ENCODE measurements around the gene ICAM1. TPM values are rescaled to one million over a fixed set of nuclear protein-coding genes. Genes with fewer than 3 reads are reported as not detected.

ICAM1 gene
- total RNA-seq, 1 donor from 2014 or later, result 0.80 TPM

GRCh38 chr19:10269333-10270179 lies 1.4 kb upstream of the ICAM1 start:
- peak overlapping the region; percentile 74 for H2AFZ ChIP-seq (replicated peaks)
- peak overlapping the region; percentile 34 for H3K4me3 ChIP-seq
- H3K4me3 Mint-ChIP-seq, result peak overlapping the region; percentile 68

GRCh38 chr19:10270180-10270615 lies 722 bp upstream of the ICAM1 start:
- Histone ChIP-seq H3K9ac (no peak overlapping the region), H3K9me3 (ENCODE audit: low read depth) (no peaks in the 10 kb centered on the region), H2AFZ (replicated peaks) (peak overlapping the region; percentile 74), H3K4me1 (no peaks in the 10 kb centered on the region), H3K36me3 (no peaks in the 10 kb centered on the region), H4K20me1 (ENCODE audit: low read depth) (no peaks in the 10 kb centered on the region), H3F3A (ENCODE audit: low read depth) (peaks cover 18% of the 10 kb centered on the region), H3K79me2 (ENCODE audit: low read depth) (no peaks in the 10 kb centered on the region), H3K4me3 (peak overlapping the region; percentile 33), H3K4me2 (peak overlapping the region; percentile 64), H3K27ac (no peak overlapping the region), H3K27me3 (peaks cover 61% of the 10 kb centered on the region)
- Mint-ChIP-seq H3K4me1 (no peaks in the 10 kb centered on the region), H3K36me3 (no peaks in the 10 kb centered on the region), H3K9me3 (no peaks in the 10 kb centered on the region), H3K27ac (no peak overlapping the region), H3K27me3 (ENCODE audit: insufficient read depth, low read depth) (peaks cover 33% of the 10 kb centered on the region), H3K4me3 (no peak overlapping the region)
- DNase-seq (ENCODE audit: low spot score), result peak; percentile 20
- TF ChIP-seq, protein P1, sequence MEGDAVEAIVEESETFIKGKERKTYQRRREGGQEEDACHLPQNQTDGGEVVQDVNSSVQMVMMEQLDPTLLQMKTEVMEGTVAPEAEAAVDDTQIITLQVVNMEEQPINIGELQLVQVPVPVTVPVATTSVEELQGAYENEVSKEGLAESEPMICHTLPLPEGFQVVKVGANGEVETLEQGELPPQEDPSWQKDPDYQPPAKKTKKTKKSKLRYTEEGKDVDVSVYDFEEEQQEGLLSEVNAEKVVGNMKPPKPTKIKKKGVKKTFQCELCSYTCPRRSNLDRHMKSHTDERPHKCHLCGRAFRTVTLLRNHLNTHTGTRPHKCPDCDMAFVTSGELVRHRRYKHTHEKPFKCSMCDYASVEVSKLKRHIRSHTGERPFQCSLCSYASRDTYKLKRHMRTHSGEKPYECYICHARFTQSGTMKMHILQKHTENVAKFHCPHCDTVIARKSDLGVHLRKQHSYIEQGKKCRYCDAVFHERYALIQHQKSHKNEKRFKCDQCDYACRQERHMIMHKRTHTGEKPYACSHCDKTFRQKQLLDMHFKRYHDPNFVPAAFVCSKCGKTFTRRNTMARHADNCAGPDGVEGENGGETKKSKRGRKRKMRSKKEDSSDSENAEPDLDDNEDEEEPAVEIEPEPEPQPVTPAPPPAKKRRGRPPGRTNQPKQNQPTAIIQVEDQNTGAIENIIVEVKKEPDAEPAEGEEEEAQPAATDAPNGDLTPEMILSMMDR (IDR thresholded peaks at IDR 0.05), result no peak
- peak; percentile 81 for TF ChIP-seq EZH2 (IDR thresholded peaks at IDR 0.05)
- TF ChIP-seq EZH2phosphoT487 (IDR thresholded peaks at IDR 0.05), result peak; percentile 79

More at GRCh38 chr19:10269333-10270179, 1.4 kb upstream of the ICAM1 start:
- peak; percentile 87 for DNase-seq (ENCODE audit: low spot score)
- Histone ChIP-seq H3K27ac (no peak overlapping the region), H3K9me3 (ENCODE audit: low read depth) (no peaks in the 10 kb centered on the region), H3K9ac (no peak overlapping the region), H3K79me2 (ENCODE audit: low read depth) (no peaks in the 10 kb centered on the region), H3K27me3 (peaks cover 56% of the 10 kb centered on the region), H3K4me1 (no peaks in the 10 kb centered on the region), H3F3A (ENCODE audit: low read depth) (peaks cover 18% of the 10 kb centered on the region), H3K36me3 (no peaks in the 10 kb centered on the region), H3K4me2 (peak overlapping the region; percentile 64), H4K20me1 (ENCODE audit: low read depth) (no peaks in the 10 kb centered on the region)
- Mint-ChIP-seq H3K36me3 (no peaks in the 10 kb centered on the region), H3K27me3 (ENCODE audit: insufficient read depth, low read depth) (peaks cover 27% of the 10 kb centered on the region), H3K27ac (no peak overlapping the region), H3K9me3 (no peaks in the 10 kb centered on the region), H3K4me1 (no peaks in the 10 kb centered on the region)
- TF ChIP-seq EZH2phosphoT487 (IDR thresholded peaks at IDR 0.05) (no peak), EZH2 (IDR thresholded peaks at IDR 0.05) (peak; percentile 78)
- TF ChIP-seq, protein P1 (IDR thresholded peaks at IDR 0.05), result peak; percentile 96

DNA sequence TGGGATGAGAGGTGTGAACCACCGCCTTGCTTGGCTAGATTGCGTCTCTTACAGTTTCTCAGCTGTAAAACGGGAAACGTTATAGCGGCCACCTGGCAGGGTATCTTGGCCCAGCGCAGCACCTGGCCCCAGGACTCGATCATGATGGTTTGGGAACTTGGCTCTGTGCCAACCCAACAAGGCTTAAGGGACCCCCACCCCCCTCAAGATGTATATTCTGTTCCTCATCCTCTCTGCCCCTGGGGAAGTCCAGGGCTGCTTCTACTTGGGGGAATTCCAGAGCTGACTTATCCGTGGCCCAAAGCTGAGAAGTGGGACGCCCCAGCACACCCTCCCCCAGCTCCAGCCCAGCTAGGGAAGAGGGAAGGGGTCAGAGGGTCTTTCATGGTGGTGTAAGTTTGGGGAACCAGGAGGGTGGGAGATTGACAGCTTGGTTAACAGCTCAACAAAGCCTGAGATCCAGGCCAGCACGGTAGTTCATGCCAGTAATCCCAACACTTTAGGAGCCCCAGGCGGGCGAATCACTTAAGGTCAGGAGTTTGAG lies 695 bp downstream of the ICAM1 start:
- Histone ChIP-seq H3K27ac (no peak overlapping the region), H3K9ac (no peak overlapping the region), H3F3A (ENCODE audit: low read depth) (peaks cover 18% of the 10 kb centered on the region), H3K4me1 (no peaks in the 10 kb centered on the region), H3K9me3 (ENCODE audit: low read depth) (no peaks in the 10 kb centered on the region), H4K20me1 (ENCODE audit: low read depth) (no peaks in the 10 kb centered on the region), H3K4me3 (no peak overlapping the region), H3K36me3 (no peaks in the 10 kb centered on the region), H3K4me2 (no peak overlapping the region), H3K79me2 (ENCODE audit: low read depth) (no peaks in the 10 kb centered on the region), H2AFZ (replicated peaks) (no peak overlapping the region), H3K27me3 (peaks cover 61% of the 10 kb centered on the region)
- Mint-ChIP-seq H3K9me3 (no peaks in the 10 kb centered on the region), H3K4me1 (no peaks in the 10 kb centered on the region), H3K36me3 (no peaks in the 10 kb centered on the region), H3K27ac (no peak overlapping the region), H3K4me3 (peak overlapping the region; percentile 35), H3K27me3 (ENCODE audit: insufficient read depth, low read depth) (peaks cover 34% of the 10 kb centered on the region)
- no peak for DNase-seq (ENCODE audit: low spot score)
- no peak for TF ChIP-seq EZH2phosphoT487 (IDR thresholded peaks at IDR 0.05)
- TF ChIP-seq, protein P1 (IDR thresholded peaks at IDR 0.05), result no peak
- TF ChIP-seq EZH2 (IDR thresholded peaks at IDR 0.05), result no peak

All from neural progenitor cell (in vitro differentiated cells).